Head of caudate nucleus (tissue), 42 donors: ENCODE results near the gene JADE3.
A peak's percentile ranks its signal among the peaks of the same experiment; 100 is the strongest.
"Not testable (repeated sequence)": the region's sequence is repeated elsewhere in the genome, so short reads cannot be mapped to it uniquely, and the experiment has no call there.

ENCODE experiments used
- DNase-seq, 42 donors: peaks; one replicate each; pipeline versions ENCODE4 v3.0.0 to v3.0.0-alpha.2; 2020 to 2021; ENCODE audit warnings: mixed read lengths in 7 of 42
- intact Hi-C: fragments of 100-400 bp; cut with DNase I; formaldehyde crosslinking; loops from one replicate; pipeline ENCODE4 v1.15.0; 2022

The JADE3 gene

GRCh38 chrX:46927718-46928117, 15.5 kb downstream of the JADE3 start:
- intact Hi-C loops: no loop called here
- no peak for DNase-seq

GRCh38 chrX:46929439-46930261, 17.4 kb downstream of the JADE3 start:
- intact Hi-C loops: no loop called here
- DNase-seq: no peak

- intact Hi-C loops: no loop called here
Measured at GRCh38 chrX:46935295-46935694, 23.1 kb downstream of the JADE3 start.

DNA sequence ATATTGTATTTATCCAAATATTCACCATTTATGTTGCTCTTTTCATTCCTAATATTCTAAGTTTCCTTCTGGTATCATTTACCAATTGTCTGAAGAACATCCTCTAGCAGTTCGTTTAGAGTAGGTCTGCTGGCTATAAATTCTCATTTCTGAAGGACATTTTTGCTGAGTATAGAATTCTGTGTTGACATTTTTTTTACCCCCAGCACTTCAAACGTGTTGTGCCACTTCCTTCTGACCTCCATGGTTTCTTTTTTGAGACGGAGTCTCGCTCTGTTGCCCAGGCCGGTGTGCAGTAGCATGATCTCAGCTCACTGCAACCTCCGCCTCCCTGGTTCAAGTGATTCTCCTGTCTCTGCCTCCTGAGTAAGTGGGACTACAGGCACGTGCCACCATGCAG, 26.4 kb downstream of the JADE3 start:
- no peak for DNase-seq
- intact Hi-C loops: no loop called here

More at GRCh38 chrX:46935295-46935694, 23.1 kb downstream of the JADE3 start:
- no peak for DNase-seq

DNA sequence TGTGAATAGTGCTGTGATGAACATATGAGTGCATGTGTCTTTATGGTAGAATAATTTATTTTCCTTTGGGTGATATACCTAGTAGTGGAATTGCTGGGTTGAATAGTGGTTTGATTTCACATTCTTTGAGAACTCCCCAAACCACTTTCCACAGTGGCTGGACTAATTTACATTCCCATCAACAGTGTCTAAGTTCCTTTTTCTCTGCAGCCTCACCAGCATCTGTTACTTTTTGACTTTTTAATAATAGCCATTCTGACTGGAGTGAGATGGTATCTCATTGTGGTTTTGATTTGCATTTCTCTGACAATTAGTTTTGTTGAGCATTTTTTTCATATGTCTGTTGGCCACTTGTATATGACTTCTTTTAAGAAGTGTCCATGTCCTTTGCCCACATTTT, 29.1 kb downstream of the JADE3 start:
- intact Hi-C loops: no loop called here
- no peak for DNase-seq

DNA sequence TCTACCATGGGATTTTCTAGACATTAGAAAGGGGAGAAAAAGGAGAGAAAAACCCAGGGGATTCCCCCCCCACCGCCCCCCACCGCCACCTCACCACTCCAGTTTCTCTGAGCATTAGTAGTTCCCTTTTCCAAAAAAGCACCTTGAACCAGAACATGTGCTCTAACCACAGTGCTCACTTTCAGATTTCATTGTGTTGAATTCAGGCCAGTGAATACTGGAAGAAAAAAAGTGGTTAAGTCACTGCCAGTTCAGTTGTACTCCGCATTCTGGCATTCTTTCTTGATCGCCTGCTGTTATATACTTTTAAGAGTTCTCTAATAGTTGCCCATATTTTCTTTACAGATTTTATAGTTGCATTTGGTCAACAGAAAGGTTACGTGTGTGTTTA, 40.9 kb downstream of the JADE3 start:
- intact Hi-C loops: no loop called here
- no peak for DNase-seq

GRCh38 chrX:46953597-46953996, 41.4 kb downstream of the JADE3 start:
- intact Hi-C loops: no loop called here
- DNase-seq: peak in 1 of 42 donors; percentile 4

GRCh38 chrX:46954716-46955115, 42.5 kb downstream of the JADE3 start:
- no peak for DNase-seq
- intact Hi-C loops: no loop called here

DNA sequence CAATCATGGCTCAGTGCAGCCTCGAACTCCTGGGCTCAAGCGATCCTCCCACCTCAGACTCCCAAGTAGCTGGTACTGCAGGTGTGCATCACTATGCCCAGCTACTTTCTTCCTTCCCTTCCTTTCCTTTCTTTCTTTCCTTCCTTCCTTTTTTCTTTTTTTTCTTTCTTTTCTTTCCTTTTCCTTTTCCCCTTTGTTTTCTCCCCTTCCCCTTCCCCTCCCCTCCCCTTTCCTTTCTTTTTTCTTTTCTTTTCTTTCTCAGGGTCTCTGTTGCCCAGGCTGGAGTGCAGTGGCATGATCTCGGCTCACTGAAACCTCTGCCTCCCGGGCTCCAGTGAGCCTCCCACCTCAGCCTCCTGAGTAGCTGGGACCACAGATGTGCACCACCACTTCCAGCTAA, 44.4 kb downstream of the JADE3 start:
- intact Hi-C loops: not testable (repeated sequence)

DNA sequence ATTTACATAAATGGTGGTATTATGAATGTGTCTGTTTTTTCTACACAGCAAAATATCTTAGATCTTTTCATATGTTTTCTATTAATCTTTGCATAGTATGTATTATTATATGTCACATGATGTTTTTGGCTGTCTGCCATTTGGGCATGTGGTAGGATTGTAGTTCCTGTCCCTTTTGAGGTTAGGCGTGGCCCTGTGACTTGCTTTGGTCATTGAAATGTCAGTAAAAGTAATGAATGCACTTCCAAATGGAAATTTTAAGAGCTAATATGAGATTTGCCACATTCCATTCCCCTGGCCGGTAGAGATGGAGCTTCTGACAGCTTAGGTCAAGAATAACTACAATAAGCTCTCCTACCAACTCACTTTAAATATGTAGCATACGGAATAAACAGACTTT, 45.1 kb downstream of the JADE3 start:
- intact Hi-C loops: no loop called here
- DNase-seq: no peak

More for the DNA sequence above, 44.4 kb downstream of the JADE3 start:
- not testable (repeated sequence) for DNase-seq

- no peak for DNase-seq
- intact Hi-C loops: no loop called here
Measured at GRCh38 chrX:46959101-46959500, 46.9 kb downstream of the JADE3 start.

GRCh38 chrX:46959985-46960700, 47.9 kb downstream of the JADE3 start:
- intact Hi-C loops: no loop called here
- DNase-seq: no peak

GRCh38 chrX:46961097-46961496, 48.9 kb downstream of the JADE3 start:
- no peak for DNase-seq
- intact Hi-C loops: no loop called here

DNA sequence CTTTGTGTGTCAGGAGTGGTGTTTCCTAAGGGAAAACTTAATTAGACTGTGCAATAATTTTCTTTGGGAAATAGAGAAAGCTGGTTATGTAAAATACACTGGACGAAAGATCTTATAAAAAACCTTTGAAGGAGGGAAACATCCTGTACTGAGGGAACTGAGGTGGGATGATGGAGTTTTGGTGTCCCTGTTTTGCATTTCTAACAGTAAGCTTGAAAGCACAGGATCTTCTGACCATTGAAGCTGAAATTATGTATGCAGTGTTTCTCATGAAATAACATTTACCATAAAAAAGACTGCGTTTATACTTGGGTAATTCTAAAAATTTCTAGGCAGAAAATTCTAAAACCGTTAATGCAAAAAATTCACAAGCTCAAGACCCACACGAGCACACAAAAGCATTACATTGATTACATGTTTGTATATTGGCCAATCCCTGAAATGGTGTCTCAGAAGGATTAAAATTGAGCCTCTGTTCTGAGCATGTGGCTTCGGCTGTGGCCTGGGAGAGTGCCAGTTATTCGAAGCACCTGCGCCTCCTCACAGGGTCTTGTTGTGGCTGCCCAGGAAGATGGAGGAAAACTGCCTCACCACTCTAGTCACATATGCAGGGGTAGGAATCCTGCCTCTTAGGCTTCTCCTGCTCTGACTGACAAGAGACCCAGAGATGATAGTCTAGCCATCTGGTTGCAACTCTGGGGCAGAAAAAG, 49.5 kb downstream of the JADE3 start:
- intact Hi-C loops: no loop called here
- DNase-seq: peak in 15 of 42 donors; percentile 1 to 39 (median 10)

DNA sequence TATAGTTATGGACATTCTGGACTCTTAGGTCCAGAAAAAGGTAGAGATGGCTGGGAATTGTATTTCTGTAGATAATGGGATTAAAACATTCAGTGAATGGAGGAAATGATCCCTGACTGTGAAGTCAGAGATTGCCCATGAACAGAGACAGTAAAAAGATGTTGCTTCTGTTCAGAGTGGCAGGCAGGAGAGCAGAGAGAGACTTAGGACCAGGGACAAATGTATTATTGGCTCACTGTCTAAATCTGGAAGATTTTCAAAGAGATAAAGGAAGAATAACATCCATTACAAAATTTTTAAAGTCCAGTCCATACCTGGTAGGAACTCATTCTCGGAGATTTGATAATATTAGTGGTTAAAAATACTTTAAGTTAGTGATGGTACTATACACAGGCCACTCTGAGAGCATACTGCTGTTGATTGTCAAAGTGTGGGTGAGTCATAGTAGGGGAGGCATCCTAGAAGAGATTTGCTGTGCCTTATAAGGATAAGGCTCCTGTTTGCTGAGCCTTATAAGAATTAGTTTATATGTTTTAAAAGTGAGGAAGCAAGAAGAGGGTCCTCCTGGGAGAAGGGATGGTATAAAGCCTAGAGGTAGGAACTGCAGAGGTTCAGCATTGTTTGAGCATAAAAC, 53.0 kb downstream of the JADE3 start:
- no peak for DNase-seq
- intact Hi-C loops: no loop called here

GRCh38 chrX:46967547-46967946, 55.3 kb downstream of the JADE3 start:
- DNase-seq: no peak
- intact Hi-C loops: no loop called here

DNA sequence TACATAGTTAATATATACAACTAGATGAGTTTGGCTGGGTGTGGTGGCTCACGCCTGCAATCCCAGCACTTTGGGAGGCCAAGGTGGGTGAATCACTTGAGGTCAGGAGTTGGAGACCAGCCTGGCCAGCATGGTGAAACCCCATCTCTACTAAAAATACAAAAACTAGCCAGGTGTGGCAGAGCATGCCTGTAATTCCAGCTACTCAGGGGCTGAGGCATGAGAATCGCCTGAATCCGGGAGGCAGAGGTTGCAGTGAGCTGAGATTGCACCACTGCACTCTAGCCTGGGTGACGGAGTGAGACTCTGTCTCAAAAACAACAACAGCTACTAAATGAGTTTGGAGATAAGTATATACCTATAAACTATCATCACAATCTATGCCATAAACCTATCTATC, 64.8 kb downstream of the JADE3 start:
- intact Hi-C loops, DNase-seq: not testable (repeated sequence)

DNA sequence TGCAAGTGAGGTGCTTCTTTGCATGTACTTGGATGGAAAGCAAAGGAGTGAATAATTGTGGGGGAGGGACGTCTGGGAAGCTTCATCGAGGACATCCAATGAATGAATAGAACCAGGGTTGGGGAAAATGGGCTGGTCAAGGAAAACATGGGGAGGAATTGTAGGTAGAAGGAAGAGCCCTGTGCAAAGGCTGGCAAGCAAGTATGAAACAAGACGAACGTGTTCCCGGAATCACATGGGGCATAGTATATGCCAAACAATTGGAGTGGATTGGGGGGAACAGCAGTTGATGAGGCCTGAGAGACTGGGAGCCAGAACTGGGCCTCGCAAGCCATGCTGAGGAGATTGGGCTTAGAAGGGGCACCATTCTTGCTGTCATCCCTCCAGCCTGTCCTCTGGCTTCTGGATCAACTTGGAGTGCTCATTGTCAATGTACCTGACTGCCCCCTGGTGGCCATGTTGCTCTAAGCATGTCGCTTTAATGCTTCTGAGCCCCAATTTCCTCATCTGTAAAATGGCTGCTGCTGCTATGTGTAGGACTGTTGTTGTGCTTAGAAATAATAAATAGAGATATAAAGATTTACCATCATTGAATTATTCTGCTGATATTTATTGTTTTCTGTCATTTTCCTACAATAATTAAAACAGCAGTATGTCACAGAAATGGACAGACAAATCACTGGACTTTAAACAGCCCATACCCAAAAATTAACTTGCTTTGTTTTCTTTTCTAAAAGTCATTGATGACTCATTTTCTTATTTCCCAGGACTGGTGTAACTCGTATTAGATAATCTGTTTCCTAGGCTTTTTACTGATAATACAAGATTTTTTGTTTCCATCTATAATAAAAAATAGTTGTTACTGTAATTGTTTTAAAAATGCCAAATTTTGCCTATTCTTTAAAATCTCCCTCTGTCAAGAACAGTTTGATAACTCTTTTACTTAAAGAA, 66.4 kb downstream of the JADE3 start:
- intact Hi-C loops: no loop called here
- peak in 41 of 42 donors; percentile 6 to 81 (median 38) for DNase-seq
